ENCODE data around the gene AFF3. TPM values are rescaled to one million over a fixed set of nuclear protein-coding genes. Genes with fewer than 3 reads are reported as not detected.
"Not testable (repeated sequence)": the region's sequence is repeated elsewhere in the genome, so short reads cannot be mapped to it uniquely, and the experiment has no call there.

AFF3 gene
- total RNA-seq, 4 donors from 2014 or later: 8.5 to 77.2 (median 27.1) TPM

DNA sequence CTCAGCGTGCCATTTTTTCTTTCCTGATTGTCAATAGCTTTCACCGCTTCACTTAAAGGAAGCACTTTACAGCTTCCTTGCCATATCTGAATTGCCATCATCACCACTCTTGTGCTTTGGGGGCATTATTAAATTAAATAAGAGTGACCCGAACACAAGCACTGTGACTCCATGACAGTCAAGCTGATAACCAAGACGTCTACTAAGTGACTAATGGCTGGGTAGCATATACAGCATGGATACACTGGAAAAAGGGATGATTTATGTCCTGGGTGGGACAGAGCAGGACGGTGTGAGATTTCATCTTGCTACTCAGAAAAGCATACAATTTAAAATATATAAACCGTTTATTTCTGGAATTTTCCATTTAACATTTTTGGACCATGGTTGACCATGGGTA is 24.3 kb upstream of the AFF3 start:
- Histone ChIP-seq H3K27me3 (no peaks in the 10 kb centered on the region), H3K9me3 (peaks cover 0 to 4% of the 10 kb centered on the region in 2 donors), H3K36me3 (no peaks in the 10 kb centered on the region), H3K4me1 (no peaks in the 10 kb centered on the region), H3K27ac (no peak overlapping the region), H3K4me3 (no peak overlapping the region)
- no peak for DNase-seq
- TF ChIP-seq, protein P1, sequence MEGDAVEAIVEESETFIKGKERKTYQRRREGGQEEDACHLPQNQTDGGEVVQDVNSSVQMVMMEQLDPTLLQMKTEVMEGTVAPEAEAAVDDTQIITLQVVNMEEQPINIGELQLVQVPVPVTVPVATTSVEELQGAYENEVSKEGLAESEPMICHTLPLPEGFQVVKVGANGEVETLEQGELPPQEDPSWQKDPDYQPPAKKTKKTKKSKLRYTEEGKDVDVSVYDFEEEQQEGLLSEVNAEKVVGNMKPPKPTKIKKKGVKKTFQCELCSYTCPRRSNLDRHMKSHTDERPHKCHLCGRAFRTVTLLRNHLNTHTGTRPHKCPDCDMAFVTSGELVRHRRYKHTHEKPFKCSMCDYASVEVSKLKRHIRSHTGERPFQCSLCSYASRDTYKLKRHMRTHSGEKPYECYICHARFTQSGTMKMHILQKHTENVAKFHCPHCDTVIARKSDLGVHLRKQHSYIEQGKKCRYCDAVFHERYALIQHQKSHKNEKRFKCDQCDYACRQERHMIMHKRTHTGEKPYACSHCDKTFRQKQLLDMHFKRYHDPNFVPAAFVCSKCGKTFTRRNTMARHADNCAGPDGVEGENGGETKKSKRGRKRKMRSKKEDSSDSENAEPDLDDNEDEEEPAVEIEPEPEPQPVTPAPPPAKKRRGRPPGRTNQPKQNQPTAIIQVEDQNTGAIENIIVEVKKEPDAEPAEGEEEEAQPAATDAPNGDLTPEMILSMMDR (IDR thresholded peaks at IDR 0.05): no peak
- no peak for TF ChIP-seq POLR2A (IDR thresholded peaks at IDR 0.05)
- intact Hi-C loops (cut with DNase I; ENCODE audit: low total_unique reads): no loop called here

DNA sequence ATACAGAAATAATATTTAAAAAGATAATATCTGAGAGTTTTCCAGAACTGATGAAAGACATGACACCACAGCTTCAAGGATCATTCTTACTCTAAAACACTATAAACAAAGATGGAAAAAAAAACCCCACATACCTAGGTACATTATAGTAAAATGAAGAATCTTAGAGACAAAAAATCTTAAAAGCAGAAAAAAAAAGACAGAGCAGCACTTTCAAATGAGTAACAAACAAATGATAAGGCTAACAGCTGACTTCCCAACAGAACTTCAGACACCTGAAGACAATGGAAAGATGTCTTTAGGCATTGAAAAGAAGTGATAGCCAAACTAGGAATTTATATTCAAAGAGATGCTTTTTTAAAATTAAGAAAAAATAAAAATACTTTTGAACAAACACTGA is 21.2 kb upstream of the AFF3 start:
- TF ChIP-seq, protein P1 (IDR thresholded peaks at IDR 0.05): no peak
- TF ChIP-seq POLR2A (IDR thresholded peaks at IDR 0.05): no peak
- no peak for DNase-seq
- H3K36me3 ChIP-seq: no peaks in the 10 kb centered on the region
- no peak overlapping the region for H3K27ac ChIP-seq
- peaks cover 0 to 4% of the 10 kb centered on the region in 2 donors for H3K9me3 ChIP-seq
- no peaks in the 10 kb centered on the region for H3K4me1 ChIP-seq
- H3K4me3 ChIP-seq: no peak overlapping the region
- intact Hi-C loops (cut with DNase I; ENCODE audit: low total_unique reads): no loop called here
- H3K27me3 ChIP-seq: no peaks in the 10 kb centered on the region

DNA sequence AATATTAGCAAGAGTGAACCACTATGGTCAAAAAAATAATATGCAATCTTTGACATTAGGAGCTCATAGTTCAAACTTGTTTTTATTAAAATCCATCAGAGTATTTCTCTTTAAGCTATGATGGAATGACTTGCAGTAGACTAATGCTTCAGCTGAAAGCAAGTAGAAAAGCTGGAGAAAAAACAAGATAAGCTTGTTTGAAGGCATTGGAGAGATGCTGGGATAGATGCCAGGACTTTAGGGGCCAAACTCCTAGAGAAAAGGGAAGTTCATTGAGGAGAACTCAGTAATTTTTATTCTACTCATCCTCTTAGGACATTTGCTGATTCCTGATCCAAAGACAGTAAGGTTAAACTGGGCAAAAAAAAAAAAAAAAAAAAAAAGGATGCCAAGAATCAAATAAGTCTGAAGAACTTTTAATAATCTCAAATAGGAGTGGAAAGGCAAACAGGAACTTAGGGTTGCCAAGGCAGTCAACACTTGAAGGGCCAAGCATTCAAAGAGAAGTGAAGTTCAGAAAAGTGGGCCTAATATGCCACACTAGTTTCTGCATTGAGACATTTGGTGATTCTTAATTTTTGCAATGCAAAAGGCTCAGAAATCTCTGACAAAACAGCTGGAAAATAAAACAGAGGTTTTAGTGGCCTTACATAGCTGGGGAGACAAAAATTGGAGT is 19.7 kb upstream of the AFF3 start:
- H3K36me3 ChIP-seq: no peaks in the 10 kb centered on the region
- H3K4me3 ChIP-seq: no peak overlapping the region
- no peak for TF ChIP-seq POLR2A (IDR thresholded peaks at IDR 0.05)
- TF ChIP-seq, protein P1 (IDR thresholded peaks at IDR 0.05): no peak
- intact Hi-C loops (cut with DNase I; ENCODE audit: low total_unique reads): no loop called here
- H3K4me1 ChIP-seq: no peaks in the 10 kb centered on the region
- H3K27ac ChIP-seq: no peak overlapping the region
- DNase-seq: no peak
- peaks cover 0 to 4% of the 10 kb centered on the region in 2 donors for H3K9me3 ChIP-seq
- H3K27me3 ChIP-seq: no peaks in the 10 kb centered on the region

DNA sequence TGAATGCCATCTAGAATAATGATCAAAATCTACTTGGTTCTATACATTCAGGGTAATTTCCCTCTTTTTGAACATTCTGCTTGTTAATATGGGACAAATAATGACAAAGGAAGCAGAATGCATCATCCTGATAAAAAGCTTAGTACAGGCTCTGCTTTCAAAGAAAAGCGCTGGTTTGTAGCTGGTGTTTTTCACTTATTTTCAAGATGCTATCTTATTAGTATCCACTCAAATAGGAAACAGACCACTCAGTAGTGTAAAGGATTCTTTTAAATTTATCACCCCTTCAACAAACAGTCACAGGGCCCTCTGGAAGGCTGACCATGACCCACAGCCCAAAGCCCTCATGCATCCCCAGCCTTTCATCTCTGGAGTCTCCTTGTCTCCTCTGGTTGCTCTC is 18.0 kb upstream of the AFF3 start:
- H3K4me3 ChIP-seq: no peak overlapping the region
- no peak for DNase-seq
- no peaks in the 10 kb centered on the region for H3K4me1 ChIP-seq

DNA sequence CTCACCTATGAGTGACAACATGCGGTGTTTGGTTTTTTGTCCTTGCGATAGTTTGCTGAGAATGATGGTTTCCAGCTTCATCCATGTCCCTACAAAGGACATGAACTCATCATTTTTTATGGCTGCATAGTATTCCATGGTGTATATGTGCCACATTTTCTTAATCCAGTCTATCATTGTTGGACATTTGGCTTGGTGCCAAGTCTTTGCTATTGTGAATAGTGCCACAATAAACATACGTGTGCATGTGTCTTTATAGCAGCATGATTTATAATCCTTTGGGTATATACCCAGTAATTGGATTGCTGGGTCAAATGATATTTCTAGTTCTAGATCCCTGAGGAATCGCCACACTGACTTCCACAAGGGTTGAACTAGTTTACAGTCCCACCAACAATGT is 9.4 kb upstream of the AFF3 start:
- H3K27ac ChIP-seq; H3K9me3 ChIP-seq; H3K36me3 ChIP-seq; intact Hi-C loops (cut with DNase I; ENCODE audit: low total_unique reads); H3K27me3 ChIP-seq; DNase-seq; H3K4me1 ChIP-seq; H3K4me3 ChIP-seq: not testable (repeated sequence)

More for the DNA sequence above, 18.0 kb upstream of the AFF3 start:
- H3K27ac ChIP-seq: no peak overlapping the region
- no peak for TF ChIP-seq POLR2A (IDR thresholded peaks at IDR 0.05)
- TF ChIP-seq, protein P1 (IDR thresholded peaks at IDR 0.05): no peak
- no peaks in the 10 kb centered on the region for H3K36me3 ChIP-seq
- no peaks in the 10 kb centered on the region for H3K27me3 ChIP-seq
- H3K9me3 ChIP-seq: peaks cover 0 to 4% of the 10 kb centered on the region in 2 donors
- intact Hi-C loops (cut with DNase I; ENCODE audit: low total_unique reads): no loop called here

DNA sequence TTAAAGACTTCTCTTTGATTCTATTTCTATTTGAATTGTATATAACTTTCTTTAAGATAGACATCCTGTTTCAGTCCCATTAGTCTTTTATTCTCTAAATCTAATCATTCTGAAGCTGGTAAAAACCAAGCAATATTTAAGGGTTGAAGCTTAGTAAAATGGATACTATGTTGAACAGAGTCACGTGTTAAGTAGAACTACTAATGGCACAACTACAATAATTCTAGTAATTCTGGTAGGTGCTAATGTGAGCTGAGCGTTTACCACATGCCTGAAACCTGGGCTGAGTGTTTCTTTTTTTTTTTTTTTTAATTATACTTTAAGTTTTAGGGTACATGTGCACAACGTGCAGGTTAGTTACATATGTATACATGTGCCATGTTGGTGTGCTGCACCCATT is 8.9 kb upstream of the AFF3 start:
- no peak for DNase-seq
- TF ChIP-seq, protein P1 (IDR thresholded peaks at IDR 0.05): no peak
- no peak for TF ChIP-seq POLR2A (IDR thresholded peaks at IDR 0.05)
- intact Hi-C loops (cut with DNase I; ENCODE audit: low total_unique reads): no loop called here
- no peak overlapping the region for H3K4me3 ChIP-seq
- no peaks in the 10 kb centered on the region for H3K27me3 ChIP-seq
- no peak overlapping the region for H3K27ac ChIP-seq
- no peaks in the 10 kb centered on the region for H3K4me1 ChIP-seq
- H3K36me3 ChIP-seq: no peaks in the 10 kb centered on the region
- H3K9me3 ChIP-seq: no peaks in the 10 kb centered on the region

Measured in uterus (tissue), 4 donors.